Inflammatory macrophage treated with lipopolysaccharide for 1 hour (primary cell): Measurements from ENCODE around the gene GPC5.
"Not testable (repeated sequence)": the region's sequence is repeated elsewhere in the genome, so short reads cannot be mapped to it uniquely, and the experiment has no call there.

Experiments
- DNase-seq, 2 donors: peaks; one replicate each; pipeline ENCODE4 v3.0.0-alpha.2; 2020 to 2022

The GPC5 gene

DNA sequence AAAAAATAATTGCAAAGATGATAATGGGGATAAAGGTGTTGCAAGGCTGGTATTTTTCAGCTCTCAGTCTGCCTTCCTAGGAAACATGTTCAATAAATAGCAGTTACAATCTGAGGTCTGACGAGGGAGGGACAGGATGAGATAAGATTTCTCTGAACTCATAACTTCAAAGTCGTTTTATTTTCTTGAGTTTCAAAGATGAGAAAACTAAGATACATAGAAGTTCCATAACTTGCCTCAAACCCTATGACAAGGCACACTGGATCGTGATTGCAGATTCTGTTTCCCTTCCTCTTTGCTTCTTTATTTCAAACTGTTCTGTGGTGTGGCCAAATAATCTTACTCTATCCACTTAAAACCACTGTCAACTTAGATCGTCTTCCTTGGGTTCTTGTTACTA is 327.2 kb downstream of the GPC5 start:
- no peak for DNase-seq

DNA sequence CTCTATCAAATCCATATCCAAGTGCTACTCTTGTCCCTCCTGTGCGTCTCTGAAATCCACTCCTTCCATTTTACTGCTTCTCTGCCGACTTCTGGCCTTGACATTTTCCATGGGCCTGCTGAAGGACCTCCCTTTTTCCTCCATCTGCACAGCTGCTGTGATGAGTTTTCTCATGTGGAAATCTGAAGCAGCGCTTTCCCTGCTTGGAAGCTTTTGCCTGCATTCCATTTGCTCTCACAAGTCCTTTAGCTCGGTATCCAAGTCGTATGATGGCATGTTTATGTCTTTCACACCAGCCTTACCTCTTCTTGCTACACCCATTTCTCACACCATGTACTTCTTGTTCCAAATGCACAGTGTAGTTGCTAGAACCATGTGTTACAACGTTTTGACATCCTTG is 328.2 kb downstream of the GPC5 start:
- DNase-seq: no peak

DNA sequence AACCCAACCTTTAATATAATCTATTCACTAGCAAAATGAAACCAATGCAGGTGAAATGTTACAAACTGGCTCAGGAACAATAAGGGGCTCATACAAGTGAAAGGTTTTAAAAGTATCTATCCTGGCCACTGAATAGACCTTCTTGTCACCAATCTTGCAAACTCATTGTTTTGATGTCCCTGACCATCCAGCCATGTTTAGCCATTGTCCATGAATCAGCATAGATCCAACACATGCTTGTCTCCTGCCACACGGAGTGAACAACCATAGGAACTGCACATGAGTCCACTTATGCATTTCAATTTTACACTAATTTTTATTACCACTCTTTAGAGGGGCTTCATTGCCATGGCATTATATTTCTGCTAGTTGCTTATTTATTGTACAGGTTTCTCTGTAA is 331.4 kb downstream of the GPC5 start:
- no peak for DNase-seq

DNA sequence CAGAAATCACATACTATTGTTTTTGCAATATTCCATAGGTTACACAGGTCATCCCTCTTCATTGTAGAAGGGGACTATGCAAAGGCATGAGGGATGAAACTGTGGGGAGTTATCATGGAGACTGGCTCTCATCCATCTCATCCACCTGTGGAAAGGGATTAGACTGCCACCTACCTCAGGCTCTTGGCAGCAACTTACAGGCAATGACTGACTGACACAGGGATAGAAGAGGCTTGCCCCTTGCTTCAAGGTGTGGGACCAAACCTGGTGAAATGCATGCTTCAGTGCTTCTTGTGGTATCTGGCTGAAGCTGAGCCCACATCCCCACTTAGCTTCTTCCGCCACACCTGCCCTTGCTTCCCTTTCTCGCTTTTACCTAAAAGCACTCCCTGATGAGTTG is 341.3 kb downstream of the GPC5 start:
- DNase-seq: no peak

DNA sequence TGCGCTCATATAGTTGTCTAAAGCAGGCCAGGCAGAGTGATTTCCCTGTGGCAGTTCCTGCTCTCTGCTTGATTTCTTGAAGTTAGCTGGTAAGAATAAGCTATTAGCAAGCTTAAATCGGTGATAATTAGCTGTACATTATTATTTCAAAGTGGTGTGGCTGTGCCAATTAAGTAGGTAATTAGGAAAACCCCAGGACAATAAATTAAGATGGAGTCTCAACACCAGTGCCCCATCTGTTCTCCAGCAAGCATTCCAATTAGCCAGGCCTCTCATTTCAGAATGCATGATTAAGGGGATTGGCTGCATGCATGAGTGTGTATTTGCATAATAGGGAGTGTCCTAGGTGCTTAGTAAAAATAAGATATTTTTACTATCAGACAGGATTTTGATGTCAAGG is 342.3 kb downstream of the GPC5 start:
- DNase-seq: no peak

DNA sequence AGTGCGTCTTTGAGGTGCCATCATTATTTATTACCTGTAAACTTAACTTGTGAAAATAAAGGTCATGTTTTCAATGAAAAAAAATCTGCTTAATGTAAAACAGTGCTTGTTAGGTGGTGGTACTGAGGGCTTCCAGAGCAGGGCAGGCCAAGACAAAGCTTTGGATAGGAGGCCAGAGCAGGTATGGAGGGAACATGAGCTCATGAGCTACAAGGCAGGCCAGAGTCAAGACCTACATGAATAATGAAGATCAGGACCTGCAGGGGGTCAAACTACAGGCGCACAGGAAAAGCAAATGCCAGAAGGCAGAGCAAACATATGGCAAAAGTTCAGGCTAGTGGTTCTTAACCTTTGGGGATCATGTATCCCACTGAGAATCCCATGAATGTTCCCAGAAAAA is 343.5 kb downstream of the GPC5 start:
- DNase-seq: no peak

DNA sequence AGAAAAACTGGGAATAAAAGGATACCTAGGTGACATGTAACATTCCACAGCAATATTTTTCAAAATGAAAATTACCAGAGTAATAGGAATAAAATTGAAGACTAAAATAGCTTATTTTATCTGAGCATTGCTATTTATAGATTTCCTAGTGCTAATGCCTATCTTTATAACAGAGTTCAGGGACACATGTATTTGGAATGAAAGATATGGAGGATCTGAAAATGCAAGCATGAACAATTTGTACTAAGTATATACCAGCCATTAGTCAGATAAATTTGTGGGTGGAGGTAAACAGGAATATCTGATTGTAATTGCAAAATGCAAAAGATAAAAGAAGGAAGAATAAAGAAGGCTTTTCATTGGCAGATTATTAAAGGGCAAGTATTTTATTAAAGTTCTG is 345.9 kb downstream of the GPC5 start:
- no peak for DNase-seq

DNA sequence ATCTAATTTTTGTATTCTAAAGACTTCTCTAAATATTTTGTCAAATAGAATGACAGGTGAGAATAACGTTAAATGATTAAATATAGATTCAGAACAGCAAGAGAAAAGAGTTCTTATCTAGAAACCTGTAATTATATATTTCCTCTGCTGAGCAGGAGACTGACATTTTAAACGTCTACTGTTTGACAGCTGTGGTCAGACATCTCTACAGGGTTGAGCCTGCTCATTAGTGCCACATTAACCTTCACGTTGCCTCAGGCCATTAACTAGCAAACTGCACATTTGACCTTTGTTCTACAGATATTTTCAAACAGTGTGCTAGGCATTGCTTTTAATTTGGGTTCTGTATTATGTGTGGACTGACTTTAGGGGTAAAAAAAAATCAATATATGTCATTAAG is 347.5 kb downstream of the GPC5 start:
- no peak for DNase-seq

DNA sequence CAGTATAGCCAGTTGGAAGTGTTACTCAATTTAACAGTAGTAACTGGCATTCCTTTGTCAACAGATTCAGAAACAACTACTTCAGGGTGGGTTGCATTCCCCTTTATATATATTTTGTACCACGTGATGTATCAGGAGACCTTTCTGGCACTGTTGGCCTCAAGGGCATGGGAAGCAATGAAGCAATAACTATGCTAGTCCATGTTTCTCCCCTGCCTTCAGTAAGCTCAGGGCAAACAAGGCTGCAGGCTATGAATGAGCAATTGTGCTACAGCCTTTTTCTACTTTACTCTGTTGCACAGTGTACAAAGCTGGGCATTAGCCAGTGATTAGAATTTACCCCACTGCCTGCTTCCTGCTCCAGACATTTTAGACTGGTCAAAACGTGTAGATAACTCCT is 348.8 kb downstream of the GPC5 start:
- no peak for DNase-seq

DNA sequence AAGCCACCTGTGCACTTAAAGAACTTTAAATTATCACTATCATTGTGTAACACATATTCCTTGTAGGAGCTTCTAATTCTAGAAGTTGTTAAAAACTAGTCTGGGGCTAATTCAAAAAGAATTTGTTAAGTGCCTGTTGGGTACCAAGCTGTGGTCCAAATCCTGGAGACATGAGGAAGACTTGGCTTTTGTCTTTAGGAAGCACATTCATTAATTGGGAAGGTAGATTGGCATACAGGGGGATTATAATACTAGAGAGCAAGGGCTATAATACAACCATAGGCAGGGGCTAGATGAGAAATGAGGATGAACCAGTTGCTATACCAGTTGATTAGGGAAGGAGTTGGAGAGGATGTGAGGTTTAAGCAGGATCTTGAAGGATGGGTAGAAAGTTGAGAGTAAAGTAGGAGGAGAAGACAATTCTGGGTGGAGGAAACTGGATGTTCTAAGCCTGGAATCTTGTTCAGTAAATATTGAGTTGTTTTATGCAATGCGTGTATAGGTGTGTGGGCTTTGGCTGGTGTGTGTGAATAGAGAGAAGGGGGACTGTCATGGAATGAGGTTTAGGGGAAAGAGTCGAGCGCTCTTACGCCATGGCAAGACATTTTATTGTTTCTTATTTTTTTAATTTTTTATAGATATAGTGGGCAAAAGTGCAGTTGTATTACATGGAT is 350.1 kb downstream of the GPC5 start:
- no peak for DNase-seq

DNA sequence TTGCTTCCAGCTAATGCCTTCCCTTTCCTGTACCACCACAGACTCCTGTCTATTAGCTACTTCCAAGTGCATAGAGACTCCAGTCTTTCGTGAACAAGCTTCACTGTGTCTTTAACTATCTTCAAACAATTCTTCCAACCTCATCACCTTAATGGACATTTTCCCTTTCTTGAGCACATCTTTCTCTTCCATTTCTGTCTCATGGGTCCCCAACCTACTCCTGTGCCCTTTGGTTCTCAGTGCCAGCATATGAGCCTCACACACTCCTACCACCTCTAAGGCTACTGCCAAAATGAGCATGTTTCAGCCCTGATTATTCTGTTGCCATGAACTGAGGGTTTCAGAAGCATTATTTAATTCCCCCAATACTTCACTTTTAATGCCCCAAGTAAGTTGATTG is 360.3 kb downstream of the GPC5 start:
- DNase-seq: no peak

DNA sequence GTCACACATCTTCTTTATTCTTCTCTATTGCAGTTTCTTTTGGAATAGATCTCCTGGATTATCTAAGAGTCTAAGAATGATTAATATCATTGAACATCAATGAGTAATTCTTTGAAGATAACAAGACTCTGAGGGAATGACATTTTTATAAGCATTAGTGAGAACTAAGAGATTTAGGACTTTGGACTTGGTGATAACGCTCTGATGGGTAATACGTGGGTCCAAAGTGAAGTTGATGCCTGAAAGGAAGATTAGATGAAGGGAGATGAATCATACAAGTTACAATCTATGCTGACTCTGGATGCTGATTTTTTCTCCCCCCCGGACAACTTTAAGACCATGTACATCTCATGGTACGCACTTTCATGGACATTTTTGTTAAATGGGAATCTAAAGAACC is 364.5 kb downstream of the GPC5 start:
- DNase-seq: no peak

DNA sequence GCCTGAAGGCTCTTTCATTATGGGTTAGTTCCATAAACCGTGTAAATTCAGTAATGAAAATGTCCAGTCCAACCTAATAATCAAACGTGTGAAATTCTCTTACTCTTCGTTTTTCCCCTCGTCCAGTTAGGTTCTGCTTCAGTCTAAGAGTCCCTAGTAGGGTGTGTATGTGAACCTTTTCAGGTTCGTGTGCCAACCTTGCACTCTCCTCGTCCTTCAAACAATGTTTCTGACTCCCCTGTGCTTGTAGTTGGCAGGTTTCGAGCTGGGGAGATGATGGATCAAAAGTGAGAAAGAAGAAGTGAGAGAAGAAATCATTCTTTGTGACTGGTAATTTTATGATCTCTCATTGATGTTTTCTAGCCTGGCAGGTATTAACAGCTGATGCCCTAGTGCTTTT is 366.1 kb downstream of the GPC5 start:
- DNase-seq: no peak

DNA sequence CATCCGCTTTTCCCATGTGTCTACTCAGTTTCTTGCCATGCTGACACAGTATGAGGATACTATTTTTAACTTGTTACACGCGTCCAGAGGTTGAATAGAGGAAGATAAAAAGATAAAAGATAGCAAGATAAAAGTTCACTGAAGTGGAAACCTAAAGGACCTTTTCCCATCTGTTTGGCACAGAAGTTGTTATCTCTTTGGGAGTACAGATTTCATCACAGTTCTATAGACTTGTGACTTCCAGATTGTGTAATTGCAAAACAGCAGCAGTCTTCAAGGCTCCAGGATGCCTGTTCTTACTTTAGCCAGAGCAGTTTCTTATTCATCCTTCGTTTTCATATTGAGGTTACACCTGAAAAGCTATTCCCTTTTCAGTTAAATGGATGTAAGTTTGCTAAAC is 369.2 kb downstream of the GPC5 start:
- no peak for DNase-seq

DNA sequence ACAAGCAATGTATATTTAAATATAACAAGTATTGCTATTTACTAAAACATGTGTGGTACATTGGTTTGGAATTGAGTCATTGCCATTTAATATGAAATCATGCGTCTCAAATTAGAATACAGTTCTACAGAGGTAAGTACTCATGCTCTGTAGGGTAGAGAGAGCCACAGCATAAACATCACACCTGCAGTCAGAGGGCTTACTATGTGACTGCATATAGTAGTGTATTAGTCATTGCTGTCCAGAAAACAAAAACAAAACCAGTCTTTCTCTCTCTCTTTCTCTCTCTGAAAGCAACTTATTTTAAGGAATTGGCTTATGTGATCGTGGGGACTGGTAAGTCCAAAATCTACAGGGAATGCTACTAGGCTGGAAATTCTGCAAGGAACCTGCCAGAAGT is 370.3 kb downstream of the GPC5 start:
- no peak for DNase-seq

DNA sequence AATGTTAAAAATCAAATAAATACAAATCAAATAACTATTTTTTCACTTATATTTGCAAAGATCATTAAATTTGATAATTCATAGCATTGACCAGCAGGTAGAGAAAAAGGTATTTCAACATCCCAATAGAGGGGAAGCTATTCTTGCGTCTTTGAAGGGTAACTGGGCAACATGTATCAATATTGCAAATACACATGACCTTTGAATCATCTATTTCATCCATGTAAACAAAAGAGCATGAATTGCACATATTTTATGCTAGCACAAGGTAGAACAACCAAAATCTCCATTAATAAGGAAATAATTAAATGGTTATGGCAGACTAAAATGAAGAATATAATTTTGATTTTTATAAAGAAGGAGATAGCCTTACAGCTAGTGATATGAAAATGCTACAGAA is 372.8 kb downstream of the GPC5 start:
- no peak for DNase-seq

DNA sequence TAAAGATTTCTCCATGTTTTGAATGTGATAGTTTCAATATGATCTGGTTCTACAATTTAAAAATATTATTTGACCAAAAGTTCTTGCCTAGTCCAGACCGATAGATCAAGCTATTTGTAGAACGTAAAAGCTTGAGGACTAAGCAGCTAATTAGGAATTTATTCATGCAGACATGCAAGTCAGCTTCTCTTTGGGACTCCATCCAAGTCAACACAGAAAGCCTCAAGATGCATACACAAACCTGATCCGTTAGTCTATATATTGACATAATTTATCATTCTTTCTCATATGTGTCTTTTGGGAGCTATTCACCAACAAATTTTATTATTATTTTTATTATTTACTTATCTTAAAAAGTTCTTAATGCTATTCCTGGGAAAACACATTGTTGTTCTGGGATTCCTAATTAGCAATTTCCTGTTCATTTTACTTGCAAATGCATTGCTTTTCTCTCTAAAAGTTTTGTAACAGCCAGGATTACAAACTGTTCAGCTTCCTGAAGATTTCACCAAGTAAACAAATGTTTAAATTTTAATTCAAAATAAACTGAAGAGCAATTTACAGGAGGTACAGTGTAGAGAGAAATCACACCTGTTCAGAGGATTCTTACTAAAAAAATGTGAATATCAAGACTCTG is 375.3 kb downstream of the GPC5 start:
- DNase-seq: no peak

DNA sequence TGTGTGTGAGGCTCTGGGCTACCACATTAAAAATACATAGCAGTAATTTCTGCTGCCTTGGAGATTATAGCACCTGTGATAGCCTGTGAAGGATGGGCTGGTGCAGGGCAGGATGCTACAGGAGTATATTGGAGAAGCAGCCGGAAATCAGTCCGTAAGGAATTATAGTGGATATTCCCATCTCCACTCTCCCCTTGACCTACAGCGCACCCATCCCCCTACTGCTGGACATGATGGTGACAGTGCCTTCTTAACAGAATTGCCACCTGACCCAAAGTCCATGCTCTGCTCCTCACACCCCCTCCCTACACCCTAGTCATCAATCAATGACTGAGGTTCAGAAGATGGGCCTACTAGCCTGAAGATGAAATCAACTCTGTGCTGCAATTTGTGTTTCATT is 376.0 kb downstream of the GPC5 start:
- no peak for DNase-seq

DNA sequence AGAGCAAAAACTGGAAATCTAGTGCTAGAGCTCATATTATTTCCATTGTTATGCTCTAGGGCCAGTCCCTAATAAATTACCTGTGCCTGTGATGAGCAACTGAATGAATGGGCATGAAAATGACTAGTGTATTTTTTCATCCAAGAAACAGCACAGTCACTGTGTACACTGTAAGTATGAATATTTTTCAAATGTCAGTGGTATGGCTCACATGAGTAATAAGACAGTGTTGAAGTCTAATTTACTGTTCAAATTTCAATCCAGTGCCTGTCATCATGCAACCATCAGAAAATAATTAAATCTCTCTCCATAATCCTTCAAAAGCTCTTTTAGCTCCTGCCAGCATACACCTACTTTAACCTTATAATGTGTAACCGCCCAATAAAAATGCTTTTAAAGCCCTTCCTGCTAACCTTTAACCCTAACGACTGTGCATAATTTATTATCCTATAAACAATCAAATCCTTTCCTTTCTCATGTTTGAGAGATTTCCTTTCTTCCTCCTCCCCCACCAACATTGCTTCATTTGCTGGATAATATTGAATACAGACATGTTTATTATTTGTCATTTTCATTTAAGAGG is 378.3 kb downstream of the GPC5 start:
- DNase-seq: no peak

DNA sequence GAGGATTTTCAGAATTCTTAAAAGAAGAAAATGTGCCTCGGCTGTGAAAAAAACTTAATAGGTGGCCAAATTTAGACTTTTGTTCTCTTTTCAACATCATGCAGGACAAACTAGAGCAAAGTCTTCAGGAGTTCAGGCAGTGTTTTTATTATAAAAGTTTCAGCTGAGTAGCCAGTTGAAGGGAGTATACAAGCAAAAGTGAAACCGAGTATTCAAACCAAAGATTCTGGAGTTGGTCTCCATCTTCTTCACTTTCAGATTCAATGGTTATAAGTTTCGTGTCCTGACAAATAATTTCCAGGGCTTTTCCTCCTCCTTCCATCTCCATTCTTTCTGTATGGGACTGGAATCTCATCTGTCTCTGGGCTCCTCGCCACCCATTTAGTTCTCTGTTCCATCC is 379.7 kb downstream of the GPC5 start:
- no peak for DNase-seq

DNA sequence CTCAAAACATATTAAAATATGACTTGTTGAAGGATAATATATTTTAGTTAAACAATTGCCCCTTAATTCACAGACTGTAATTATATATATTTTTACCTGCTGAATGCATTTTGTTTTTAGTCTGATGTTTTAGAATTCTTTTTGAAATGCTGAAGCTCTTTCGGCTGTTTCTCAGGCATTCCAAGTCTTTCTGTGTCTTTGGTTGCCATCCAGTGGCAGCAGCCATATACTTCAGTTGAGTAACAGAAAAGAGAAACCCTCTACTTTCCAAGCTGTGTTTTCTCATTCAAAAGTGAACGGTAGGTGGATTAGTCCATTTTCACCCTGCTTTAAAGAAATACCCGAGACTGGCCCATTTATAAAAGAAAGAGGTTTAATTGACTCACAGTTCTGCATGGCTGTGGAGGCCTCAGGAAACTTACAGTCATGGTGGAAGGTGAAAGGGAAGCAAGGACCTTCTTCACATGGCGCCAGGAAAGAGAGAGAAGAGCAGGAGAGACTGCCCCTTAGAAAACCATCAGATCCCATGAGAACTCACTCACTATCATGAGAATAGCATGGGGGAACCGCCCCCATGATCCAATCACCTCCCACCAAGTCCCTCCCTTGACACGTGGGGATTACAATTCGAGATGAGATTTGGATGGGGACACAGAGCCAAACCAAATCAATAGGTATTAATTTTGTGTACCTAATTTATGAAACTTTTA is 383.7 kb downstream of the GPC5 start:
- DNase-seq: not testable (repeated sequence)

DNA sequence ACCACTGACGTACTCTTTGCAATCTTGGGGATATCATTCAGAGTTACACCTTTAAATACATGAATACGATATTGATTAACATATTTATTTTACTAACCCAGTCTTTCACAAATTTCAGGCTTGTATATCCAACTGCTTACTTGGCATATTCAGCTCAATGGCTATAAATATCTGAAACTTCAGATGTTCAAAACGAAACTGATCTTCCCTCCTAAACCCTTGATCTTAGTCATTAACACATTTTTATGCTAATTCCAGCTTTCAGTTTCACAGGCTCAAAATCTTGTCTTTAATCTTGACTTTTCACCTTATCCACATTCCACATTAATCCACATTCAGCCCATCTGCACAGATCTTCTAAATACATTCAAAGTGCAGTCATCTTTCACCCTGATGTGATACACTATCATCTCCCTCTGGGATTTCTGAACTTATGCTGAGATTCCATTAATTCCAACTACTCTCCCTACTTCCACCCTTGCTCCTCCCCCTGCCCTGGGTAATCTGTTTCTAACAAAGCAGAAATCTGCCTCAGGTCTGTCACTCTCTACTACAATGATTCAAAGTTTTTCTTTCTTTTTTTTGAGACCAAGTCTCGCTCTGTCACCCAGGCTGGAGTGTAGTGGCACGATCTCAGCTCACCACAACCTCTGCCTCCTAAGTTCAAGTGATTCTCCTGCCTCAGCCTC is 387.2 kb downstream of the GPC5 start:
- DNase-seq: no peak

DNA sequence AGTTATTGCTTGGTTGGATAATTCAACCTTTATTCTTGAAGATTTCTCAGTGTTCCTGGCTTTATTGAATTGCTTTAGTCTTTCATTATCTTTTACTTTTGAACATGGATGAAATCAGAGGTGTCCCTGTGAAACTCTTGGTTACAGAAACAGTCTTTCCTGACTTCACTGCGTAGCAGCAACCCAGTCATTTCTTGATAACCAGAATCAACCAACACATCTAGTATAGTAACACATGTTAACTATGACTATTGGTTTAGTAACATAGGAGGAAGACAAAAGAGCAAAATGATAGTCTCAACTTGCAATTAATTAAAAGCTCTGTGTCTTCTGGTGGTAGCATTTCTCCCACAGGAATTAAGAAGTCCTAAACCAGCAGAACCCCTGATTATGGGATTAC is 393.6 kb downstream of the GPC5 start:
- no peak for DNase-seq

DNA sequence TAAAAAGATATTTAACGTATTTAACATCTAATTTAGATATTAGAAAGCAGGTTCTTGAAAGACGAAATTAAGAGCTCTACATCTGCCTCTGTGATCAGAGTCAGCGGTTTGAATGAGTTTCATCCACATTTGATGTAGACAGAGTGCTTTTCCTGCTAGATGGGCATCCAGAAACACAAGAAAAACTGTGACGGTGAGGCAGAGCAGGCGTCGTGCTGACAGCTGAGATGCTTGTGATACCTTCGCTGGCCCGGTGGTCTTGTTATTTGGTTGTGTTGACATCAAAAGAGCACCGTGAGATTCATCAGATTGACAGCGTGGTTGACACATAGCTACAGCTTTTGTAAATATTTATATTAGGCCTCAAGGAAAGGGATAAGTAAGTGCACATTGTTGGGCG is 399.1 kb downstream of the GPC5 start:
- DNase-seq: no peak
